OCI-LY3 (cell line): ENCODE data around the gene MACIR.
A peak's percentile ranks its signal among the peaks of the same experiment; 100 is the strongest.

ENCODE experiments used
- H2AFZ ChIP-seq: fragments of 200-600, 300-600 bp; shearing (Covaris generic); 2 replicates; pipeline ENCODE4 v1.6.0; 2014; ENCODE audit warnings: antibody characterized with exemption, low read depth, low read length
- H3K27ac ChIP-seq: fragments of 200-600, 300-600 bp; sonication (generic); 2 replicates; pipeline ENCODE4 v1.5.1; 2014; ENCODE audit warnings: mild to moderate bottlenecking, low read length, moderate library complexity, mixed read lengths
- H3K27me3 ChIP-seq: fragments of 200-600, 300-600 bp; sonication (generic); 2 replicates; pipeline ENCODE4 v1.6.1; 2014; ENCODE audit warnings: low read depth, low read length, mixed read lengths
- H3K36me3 ChIP-seq: fragments of 200-600, 300-600 bp; sonication (generic); replicated peaks from 2 replicates; pipeline ENCODE3; 2014; ENCODE audit warnings: low read depth, low read length, mixed read lengths
- H3K4me1 ChIP-seq: fragments of 300-600, 200-600 bp; sonication (generic); 2 replicates; pipeline ENCODE4 v1.6.1; 2014; ENCODE audit warnings: low read length, mixed read lengths
- H3K4me2 ChIP-seq: fragments of 200-600, 300-600 bp; sonication (generic); 2 replicates; pipeline ENCODE4 v1.6.1; 2014; ENCODE audit warnings: low read length, mixed read lengths
- H3K4me3 ChIP-seq: fragments of 300-600, 200-600 bp; sonication (generic); 2 replicates; pipeline ENCODE4 v1.5.1; 2014; ENCODE audit warnings: antibody characterized with exemption, mild to moderate bottlenecking, low read length, moderate library complexity
- H3K79me2 ChIP-seq: fragments of 300-600, 200-600 bp; shearing (Covaris generic); 2 replicates; pipeline ENCODE4 v1.6.1; 2014; ENCODE audit warnings: mild to moderate bottlenecking, low read length, mixed read lengths
- H3K9ac ChIP-seq: fragments of 300-600, 200-600 bp; shearing (Covaris generic); 2 replicates; pipeline ENCODE4 v1.6.0; 2014; ENCODE audit warnings: mild to moderate bottlenecking, low read length, moderate library complexity
- H3K9me3 ChIP-seq: fragments of 200-600, 300-600 bp; shearing (Covaris generic); 2 replicates; pipeline ENCODE4 v1.6.1; 2014; ENCODE audit warnings: low read length, mixed read lengths; ENCODE audit not compliant: insufficient read depth
- H4K20me1 ChIP-seq: fragments of 200-600, 300-600 bp; sonication (generic); 2 replicates; pipeline ENCODE4 v1.6.1; 2016; ENCODE audit warnings: low read length, mixed read lengths; ENCODE audit not compliant: insufficient read depth
- CTCF ChIP-seq: fragments of 200-600, 300-600 bp; sonication (generic); IDR thresholded peaks from 2 replicates; pipeline ENCODE4 v1.5.1; 2014; ENCODE audit warnings: antibody characterized with exemption, low read length, low read depth
- EZH2phosphoT487 ChIP-seq: fragments of 200-600 bp; shearing (Covaris generic); IDR thresholded peaks from 2 replicates; pipeline ENCODE4 v1.6.1; 2018; ENCODE audit warnings: antibody characterized with exemption, mixed run types, low read depth

MACIR gene

DNA sequence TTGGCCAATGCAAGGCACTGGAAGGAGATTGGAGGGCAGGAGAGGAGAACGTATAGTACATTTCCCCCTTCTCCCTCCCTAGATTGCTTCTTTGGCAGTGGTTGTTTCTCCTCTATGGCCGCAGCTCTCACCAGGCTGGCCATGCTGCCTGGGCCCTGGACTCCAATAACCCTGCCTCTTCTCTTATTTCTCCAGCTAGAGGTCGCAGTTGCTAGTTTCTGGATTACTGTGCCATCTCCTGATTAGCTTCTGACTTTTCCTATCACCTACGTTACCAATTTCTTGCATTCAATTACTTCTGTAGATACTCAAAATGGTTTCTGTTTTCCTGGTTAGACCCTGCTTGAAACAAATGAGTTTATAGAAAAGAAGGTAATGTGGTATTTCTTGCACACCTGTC lies 2.4 kb upstream of the MACIR start:
- Histone ChIP-seq H3K9ac (no peak overlapping the region), H2AFZ (no peak overlapping the region)

GRCh38 chr5:103258957-103259704 lies 568 bp downstream of the MACIR start:
- Histone ChIP-seq H3K27me3 (no peaks in the 10 kb centered on the region), H3K4me3 (peak overlapping the region; percentile 96), H3K4me2 (peak overlapping the region; percentile 83), H3K79me2 (peaks cover 49% of the 10 kb centered on the region), H4K20me1 (peaks cover 28% of the 10 kb centered on the region), H3K9ac (peak overlapping the region; percentile 81), H2AFZ (peak overlapping the region; percentile 51; the same call in 1 of the 2 replicates), H3K4me1 (peaks cover 27% of the 10 kb centered on the region), H3K9me3 (no peaks in the 10 kb centered on the region), H3K27ac (peak overlapping the region; percentile 74), H3K36me3 (no peaks in the 10 kb centered on the region)
- TF ChIP-seq CTCF (no peak), EZH2phosphoT487 (no peak)

More for the DNA sequence above, 2.4 kb upstream of the MACIR start:
- Histone ChIP-seq H3K27me3 (no peaks in the 10 kb centered on the region), H3K9me3 (no peaks in the 10 kb centered on the region), H3K4me3 (no peak overlapping the region), H3K4me2 (no peak overlapping the region), H3K36me3 (no peaks in the 10 kb centered on the region), H3K27ac (no peak overlapping the region), H3K79me2 (peaks cover 19% of the 10 kb centered on the region), H3K4me1 (peaks cover 10% of the 10 kb centered on the region), H4K20me1 (peaks cover 2% of the 10 kb centered on the region; the same call in 1 of the 2 replicates)
- no peak for TF ChIP-seq EZH2phosphoT487
- TF ChIP-seq CTCF: peak; percentile 36

- no peak overlapping the region; the same call in 1 of the 2 replicates for H2AFZ ChIP-seq
- peak overlapping the region; percentile 83 for H3K4me2 ChIP-seq
- H3K27me3 ChIP-seq: no peaks in the 10 kb centered on the region
- TF ChIP-seq EZH2phosphoT487 (no peak), CTCF (no peak)
- peaks cover 32% of the 10 kb centered on the region for H4K20me1 ChIP-seq
- H3K9ac ChIP-seq: peak overlapping the region; percentile 81
- H3K4me3 ChIP-seq: peak overlapping the region; percentile 96
- H3K27ac ChIP-seq: peak overlapping the region; percentile 74
- no peaks in the 10 kb centered on the region for H3K36me3 ChIP-seq
- peaks cover 54% of the 10 kb centered on the region for H3K79me2 ChIP-seq
- no peaks in the 10 kb centered on the region for H3K9me3 ChIP-seq
- H3K4me1 ChIP-seq: peaks cover 27% of the 10 kb centered on the region
These were observed 1.3 kb downstream of the MACIR start for GRCh38 chr5:103259705-103260355.

DNA sequence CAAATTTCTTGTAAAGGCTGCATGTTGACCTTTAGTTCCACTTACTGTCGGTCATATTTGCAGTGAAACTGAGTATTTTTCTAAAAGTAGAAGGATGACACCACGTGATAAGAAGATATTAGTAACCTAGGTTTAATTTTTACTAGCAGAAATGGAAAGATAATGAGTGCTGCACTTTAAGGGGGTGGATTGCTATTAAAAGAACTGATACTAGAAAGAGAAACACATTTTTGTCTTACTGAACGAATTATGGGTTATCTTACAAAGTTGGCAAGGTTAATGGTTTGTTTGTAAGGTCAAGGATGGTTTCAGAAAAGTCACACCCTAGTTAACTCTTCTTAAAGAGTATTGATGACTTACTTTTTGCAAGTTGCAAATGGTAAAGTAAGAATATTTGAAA lies 2.4 kb downstream of the MACIR start:
- H3K9me3 ChIP-seq: no peaks in the 10 kb centered on the region
- H4K20me1 ChIP-seq: peaks cover 40% of the 10 kb centered on the region
- H3K9ac ChIP-seq: no peak overlapping the region
- peaks cover 61% of the 10 kb centered on the region for H3K79me2 ChIP-seq
- H2AFZ ChIP-seq: no peak overlapping the region
- H3K4me1 ChIP-seq: peaks cover 27% of the 10 kb centered on the region
- no peaks in the 10 kb centered on the region for H3K27me3 ChIP-seq
- peak overlapping the region; percentile 83 for H3K4me2 ChIP-seq
- peak overlapping the region; percentile 38 for H3K27ac ChIP-seq
- H3K36me3 ChIP-seq: no peaks in the 10 kb centered on the region
- peak overlapping the region; percentile 96 for H3K4me3 ChIP-seq
- TF ChIP-seq CTCF (no peak), EZH2phosphoT487 (no peak)
